Activated B cell treated with CpG ODN at 0.5 μM for 24 hours (primary cell): ENCODE results near the gene TERT. TPM values are rescaled to one million over a fixed set of nuclear protein-coding genes. Genes with fewer than 3 reads are reported as not detected.
"Not testable (repeated sequence)": the region's sequence is repeated elsewhere in the genome, so short reads cannot be mapped to it uniquely, and the experiment has no call there.

Source experiments
- ATAC-seq: fragments of 200-7000 bp; cut with Tn5 transposase; one replicate; pipeline ENCODE4 v1.10.0; 2021; ENCODE audit warnings: low read depth, mild to moderate bottlenecking, moderate library complexity
- CTCF ChIA-PET: fragments of 350-600 bp; sonication (Branson Sonifier 250); formaldehyde crosslinking; loops from one replicate; lab custom pipeline; 2021; ENCODE audit warnings: antibody characterized with exemption; lab: Charles Lee
- POLR2A ChIA-PET: fragments of 350-600 bp; sonication (Branson Sonifier 250); formaldehyde crosslinking; loops from one replicate; lab custom pipeline; 2021; ENCODE audit warnings: antibody characterized with exemption; lab: Charles Lee
- DNase-seq: peaks from one replicate; pipeline ENCODE4 v3.0.0; 2022
- H3K27ac Mint-ChIP-seq: one replicate; pipeline ENCODE4 v1.8.0; 2020; ENCODE audit warnings: mixed read lengths
- H3K27me3 Mint-ChIP-seq: one replicate; pipeline ENCODE4 v1.8.0; 2021; ENCODE audit warnings: mixed read lengths
- H3K36me3 Mint-ChIP-seq: one replicate; pipeline ENCODE4 v1.8.0; 2021; ENCODE audit warnings: low read depth, mixed read lengths
- H3K4me1 Mint-ChIP-seq: one replicate; pipeline ENCODE4 v1.8.0; 2021; ENCODE audit warnings: mixed read lengths
- H3K4me3 Mint-ChIP-seq: one replicate; pipeline ENCODE4 v1.8.0; 2020; ENCODE audit warnings: mild to moderate bottlenecking, mixed read lengths
- H3K9me3 Mint-ChIP-seq: one replicate; pipeline ENCODE4 v1.8.0; 2020; ENCODE audit warnings: mixed read lengths
- intact Hi-C: fragments of 100-400 bp; cut with micrococcal nuclease; formaldehyde crosslinking; loops from one replicate; pipeline ENCODE4 v1.15.1; 2024
- total RNA-seq: library from RNA; stranded (reverse); gene quantifications from 2 replicates; pipeline ENCODE4 v1.2.3, GENCODE V29; 2022
- TF ChIP-seq, protein P1 (sequence below): fragments of 200-600 bp; IDR thresholded peaks from one replicate; pipeline ENCODE4 v1.8.0; 2022; ENCODE audit warnings: antibody characterized with exemption, mild to moderate bottlenecking

TERT gene
- total RNA-seq, 1 donor from 2014 or later, result 0.35 TPM

DNA sequence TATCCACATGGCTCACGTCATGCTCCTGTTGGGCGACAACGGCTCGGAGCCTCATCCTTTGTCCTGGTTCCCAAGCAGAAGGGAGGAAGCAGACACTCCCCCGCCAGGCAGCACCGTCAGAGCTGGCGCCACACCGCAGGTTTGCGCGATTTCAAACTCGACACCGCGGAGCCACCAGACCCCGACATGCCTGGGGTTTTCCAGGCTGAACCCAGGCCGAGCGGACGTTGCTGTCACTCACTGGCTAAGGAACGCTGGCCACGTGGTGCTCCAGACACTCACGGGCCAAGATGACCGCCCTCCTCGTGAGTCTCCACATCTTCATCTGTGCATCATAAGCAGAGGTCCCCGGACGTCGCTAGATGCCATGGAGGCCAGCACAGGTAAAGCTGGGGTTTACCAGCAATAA lies 9.0 kb downstream of the TERT start:
- Mint-ChIP-seq H3K27me3 (peaks cover 6% of the 10 kb centered on the region), H3K27ac (no peak overlapping the region), H3K9me3 (peaks cover 3% of the 10 kb centered on the region), H3K4me3 (no peak overlapping the region), H3K36me3 (no peaks in the 10 kb centered on the region), H3K4me1 (no peaks in the 10 kb centered on the region)
- ATAC-seq, result no peak
- CTCF ChIA-PET, result no interaction called here
- no peak for DNase-seq
- TF ChIP-seq, protein P1, sequence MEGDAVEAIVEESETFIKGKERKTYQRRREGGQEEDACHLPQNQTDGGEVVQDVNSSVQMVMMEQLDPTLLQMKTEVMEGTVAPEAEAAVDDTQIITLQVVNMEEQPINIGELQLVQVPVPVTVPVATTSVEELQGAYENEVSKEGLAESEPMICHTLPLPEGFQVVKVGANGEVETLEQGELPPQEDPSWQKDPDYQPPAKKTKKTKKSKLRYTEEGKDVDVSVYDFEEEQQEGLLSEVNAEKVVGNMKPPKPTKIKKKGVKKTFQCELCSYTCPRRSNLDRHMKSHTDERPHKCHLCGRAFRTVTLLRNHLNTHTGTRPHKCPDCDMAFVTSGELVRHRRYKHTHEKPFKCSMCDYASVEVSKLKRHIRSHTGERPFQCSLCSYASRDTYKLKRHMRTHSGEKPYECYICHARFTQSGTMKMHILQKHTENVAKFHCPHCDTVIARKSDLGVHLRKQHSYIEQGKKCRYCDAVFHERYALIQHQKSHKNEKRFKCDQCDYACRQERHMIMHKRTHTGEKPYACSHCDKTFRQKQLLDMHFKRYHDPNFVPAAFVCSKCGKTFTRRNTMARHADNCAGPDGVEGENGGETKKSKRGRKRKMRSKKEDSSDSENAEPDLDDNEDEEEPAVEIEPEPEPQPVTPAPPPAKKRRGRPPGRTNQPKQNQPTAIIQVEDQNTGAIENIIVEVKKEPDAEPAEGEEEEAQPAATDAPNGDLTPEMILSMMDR, result no peak
- intact Hi-C loops, result no loop called here
- POLR2A ChIA-PET, result no interaction called here

DNA sequence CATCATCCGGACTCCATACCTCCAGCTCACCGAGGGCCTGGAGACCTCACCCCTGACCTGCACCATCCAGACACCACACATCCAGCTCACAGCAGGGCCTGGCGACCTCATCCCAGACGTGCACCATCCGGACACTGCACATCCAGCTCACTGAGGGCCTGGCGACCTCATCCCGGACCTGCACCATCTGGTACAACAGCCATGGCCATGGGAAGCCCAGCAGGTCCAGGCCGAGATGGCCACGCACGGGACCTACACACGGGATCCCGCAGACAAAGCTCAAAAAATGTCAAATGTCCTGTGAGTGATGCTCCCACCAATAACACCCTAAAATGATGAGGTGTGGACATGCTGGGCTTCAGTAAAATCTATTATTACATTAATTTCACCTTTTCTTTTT lies 9.7 kb downstream of the TERT start:
- ChIA-PET CTCF (no interaction called here), POLR2A (interaction anchor here (0.6 kb wide), 1 partner anchor 78 kb away, joined by 7 read pairs; no protein-coding TSS in a partner anchor)
- Mint-ChIP-seq H3K9me3 (peaks cover 3% of the 10 kb centered on the region), H3K27ac (no peak overlapping the region), H3K36me3 (no peaks in the 10 kb centered on the region), H3K27me3 (peaks cover 6% of the 10 kb centered on the region), H3K4me3 (no peak overlapping the region), H3K4me1 (no peaks in the 10 kb centered on the region)
- peak; percentile 8 for DNase-seq
- TF ChIP-seq, protein P1, result no peak
- ATAC-seq, result no peak
- intact Hi-C loops, result no loop called here

DNA sequence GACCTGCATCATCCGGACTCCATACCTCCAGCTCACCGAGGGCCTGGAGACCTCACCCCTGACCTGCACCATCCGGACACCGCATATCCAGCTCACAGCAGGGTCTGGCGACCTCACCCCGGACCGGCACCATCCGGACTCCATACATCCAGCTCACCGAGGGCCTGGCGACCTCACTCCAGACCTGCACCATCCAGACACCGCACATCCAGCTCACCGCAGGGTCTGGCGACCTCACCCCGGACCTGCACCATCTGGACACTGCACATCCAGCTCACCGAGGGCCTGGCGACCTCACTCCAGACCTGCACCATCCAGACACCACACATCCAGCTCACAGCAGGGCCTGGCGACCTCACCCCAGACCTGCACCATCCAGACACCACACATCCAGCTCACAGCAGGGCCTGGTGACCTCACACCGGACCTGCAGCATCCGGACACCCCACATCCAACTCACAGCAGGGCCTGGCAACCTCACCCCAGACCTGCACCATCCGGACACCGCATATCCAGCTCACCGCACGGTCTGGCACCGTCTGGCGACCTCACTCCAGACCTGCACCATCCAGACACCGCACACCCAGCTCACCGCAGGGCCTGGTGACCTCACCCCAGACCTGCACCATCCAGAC lies 10.4 kb downstream of the TERT start:
- H3K27ac Mint-ChIP-seq, H3K27me3 Mint-ChIP-seq, ATAC-seq, H3K4me3 Mint-ChIP-seq, H3K4me1 Mint-ChIP-seq, CTCF ChIA-PET, H3K36me3 Mint-ChIP-seq, H3K9me3 Mint-ChIP-seq, POLR2A ChIA-PET, intact Hi-C loops: not testable (repeated sequence)
- DNase-seq, result peak; percentile 8

DNA sequence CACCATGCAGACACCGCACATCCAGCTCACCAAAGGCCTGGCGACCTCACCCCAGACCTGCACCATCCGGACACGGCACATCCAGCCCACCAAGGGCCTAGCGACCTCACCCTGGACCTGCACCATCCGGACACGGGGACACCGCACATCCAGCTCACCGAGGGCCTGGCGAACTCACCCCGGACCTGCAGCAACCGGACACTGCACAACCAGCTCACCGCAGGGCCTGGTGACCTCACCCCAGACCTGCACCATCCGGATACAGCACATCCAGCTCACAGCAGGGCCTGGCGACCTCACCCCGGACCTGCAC lies 11.2 kb downstream of the TERT start:
- intact Hi-C loops, DNase-seq, H3K36me3 Mint-ChIP-seq, H3K9me3 Mint-ChIP-seq, H3K27me3 Mint-ChIP-seq, ATAC-seq, POLR2A ChIA-PET, H3K27ac Mint-ChIP-seq, CTCF ChIA-PET, H3K4me3 Mint-ChIP-seq, H3K4me1 Mint-ChIP-seq: not testable (repeated sequence)

DNA sequence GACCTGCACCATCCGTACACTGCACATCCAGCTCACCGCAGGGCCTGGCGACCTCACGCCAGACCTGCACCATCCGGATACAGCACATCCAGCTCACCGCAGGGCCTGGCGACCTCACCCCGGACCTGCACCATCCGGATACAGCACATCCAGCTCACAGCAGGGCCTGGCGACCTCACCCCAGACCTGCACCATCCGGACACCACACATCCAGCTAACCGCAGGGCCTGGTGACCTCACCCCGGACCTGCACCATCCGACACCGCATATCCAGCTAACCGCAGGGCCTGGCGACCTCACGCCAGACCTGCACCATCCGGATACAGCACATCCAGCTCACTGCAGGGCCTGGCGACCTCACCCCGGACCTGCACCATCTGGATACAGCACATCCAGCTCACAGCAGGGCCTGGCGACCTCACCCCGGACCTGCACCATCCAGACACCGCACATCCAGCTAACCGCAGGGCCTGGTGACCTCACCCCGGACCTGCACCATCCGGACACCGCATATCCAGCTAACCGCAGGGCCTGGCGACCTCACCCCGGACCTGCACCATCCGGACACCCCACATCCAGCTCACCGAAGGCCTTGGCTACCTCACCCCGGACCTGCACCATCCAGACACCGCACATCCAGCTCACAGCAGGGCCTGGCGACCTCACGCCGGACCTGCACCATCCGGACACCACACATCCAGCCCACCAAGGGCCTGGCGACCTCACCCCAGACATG lies 11.7 kb downstream of the TERT start:
- ATAC-seq, H3K36me3 Mint-ChIP-seq, H3K4me1 Mint-ChIP-seq, H3K27me3 Mint-ChIP-seq, intact Hi-C loops, H3K27ac Mint-ChIP-seq, CTCF ChIA-PET, H3K9me3 Mint-ChIP-seq, H3K4me3 Mint-ChIP-seq: not testable (repeated sequence)
- DNase-seq, result peak; percentile 9
- POLR2A ChIA-PET, result interaction anchor here (0.6 kb wide), 1 partner anchor 41 kb away, joined by 17 read pairs; no protein-coding TSS in a partner anchor

DNA sequence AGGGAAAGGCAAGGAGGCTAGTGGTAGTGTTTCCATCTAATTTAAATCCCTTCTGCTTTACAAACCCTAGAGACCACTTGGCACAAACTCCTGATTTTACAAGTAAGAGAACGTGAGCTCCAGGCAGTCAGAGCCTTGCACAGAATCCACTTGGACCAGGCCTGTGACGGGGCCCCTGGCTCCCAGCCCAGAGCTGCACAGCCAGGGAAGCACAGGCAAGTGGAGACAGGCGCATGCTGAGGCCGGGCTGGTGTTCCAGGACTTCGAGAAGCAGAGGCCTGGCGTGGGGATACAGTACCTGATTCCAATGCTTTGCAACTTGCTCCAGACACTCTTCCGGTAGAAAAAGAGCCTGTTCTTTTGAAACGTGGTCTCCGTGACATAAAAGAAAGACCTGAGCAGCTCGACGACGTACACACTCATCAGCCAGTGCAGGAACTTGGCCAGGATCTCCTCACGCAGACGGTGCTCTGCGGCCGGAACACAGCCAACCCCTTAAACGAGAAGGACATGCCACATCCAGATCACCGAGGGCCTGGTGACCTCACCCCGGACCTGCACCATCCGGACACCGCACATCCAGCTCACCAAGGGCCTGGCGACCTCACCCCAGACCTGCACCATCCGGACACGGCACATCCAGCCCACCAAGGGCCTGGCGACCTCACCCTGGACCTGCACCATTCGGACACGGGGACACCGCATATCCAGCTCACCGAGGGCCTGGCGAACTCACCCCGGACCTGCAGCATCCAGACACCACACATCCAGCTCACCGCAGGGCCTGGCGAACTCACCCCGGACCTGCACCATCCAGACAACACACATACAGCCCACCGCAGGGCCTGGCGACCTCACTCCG lies 12.5 kb downstream of the TERT start:
- no peak for DNase-seq

More for the DNA sequence above, 12.5 kb downstream of the TERT start:
- ATAC-seq, result no peak
- H3K36me3 Mint-ChIP-seq, result no peaks in the 10 kb centered on the region
- CTCF ChIA-PET, result no interaction called here
- no peaks in the 10 kb centered on the region for H3K27me3 Mint-ChIP-seq
- no peak overlapping the region for H3K4me3 Mint-ChIP-seq
- TF ChIP-seq, protein P1, result no peak
- no peak overlapping the region for H3K27ac Mint-ChIP-seq
- H3K4me1 Mint-ChIP-seq, result no peaks in the 10 kb centered on the region
- POLR2A ChIA-PET, result interaction anchor here (0.6 kb wide), 1 partner anchor 42 kb away, joined by 17 read pairs; no protein-coding TSS in a partner anchor
- intact Hi-C loops, result no loop called here
- no peaks in the 10 kb centered on the region for H3K9me3 Mint-ChIP-seq
